SK-N-SH (cell line): Measurements from ENCODE around the gene MYLK4. TPM values are rescaled to one million over a fixed set of nuclear protein-coding genes. Genes with fewer than 3 reads are reported as not detected.
A peak's percentile ranks its signal among the peaks of the same experiment; 100 is the strongest.

ENCODE experiments used
- CTCF ChIA-PET: fragments of 300-600, 350-600 bp; formaldehyde crosslinking; extraction: SDS; loops from one replicate; lab custom pipeline; 2021; lab: Yijun Ruan, JAX
- POLR2A ChIA-PET: fragments of 350-600 bp; sonication (Branson Sonifier 250); formaldehyde crosslinking; extraction: SDS; loops from one replicate; lab custom pipeline; 2020; ENCODE audit warnings: antibody characterized with exemption, inconsistent platforms; lab: Yijun Ruan, JAX
- DNase-seq: peaks from one replicate; pipeline ENCODE4 v3.0.0; 2012
- H2AFZ ChIP-seq: fragments of 200-600 bp; sonication (generic); 2 replicates; pipeline ENCODE4 v1.8.1; 2016; ENCODE audit warnings: antibody characterized with exemption, mild to moderate bottlenecking, low read depth
- H3F3A ChIP-seq: fragments of 200-600 bp; sonication (generic); replicated peaks from 2 replicates; pipeline ENCODE3; 2016; ENCODE audit warnings: antibody characterized with exemption, mild to moderate bottlenecking; ENCODE audit not compliant: insufficient read depth
- H3K27ac ChIP-seq, 2 experiments: fragments of 200-500 bp in 1 of 2; fragments of 200-600 bp in 1 of 2; sonication (Bioruptor generic) in 1 of 2; sonication (generic), shearing (Covaris generic) in 1 of 2; 2 replicates each; pipeline versions ENCODE4 v1.5.1 to v1.6.1; 2014 to 2016; ENCODE audit warnings: low read depth in 2 of 2, inconsistent platforms in 1 of 2, low read length in 1 of 2, mild to moderate bottlenecking in 1 of 2, mixed read lengths in 1 of 2
- H3K27me3 ChIP-seq: fragments of 200-600 bp; sonication (generic), shearing (Covaris generic); 2 replicates; pipeline ENCODE4 v1.6.1; 2016; ENCODE audit warnings: mixed run types; ENCODE audit not compliant: insufficient read depth
- H3K36me3 ChIP-seq, 2 experiments: fragments of 200-500 bp in 1 of 2; fragments of 200-600 bp in 1 of 2; sonication (Bioruptor generic) in 1 of 2; sonication (generic) in 1 of 2; replicated peaks in 1 of 2; 2 replicates each; pipeline versions ENCODE3 to v1.5.1; 2014 to 2016; ENCODE audit warnings: low read length in 1 of 2, mild to moderate bottlenecking in 1 of 2; ENCODE audit not compliant: insufficient read depth in 2 of 2, control insufficient read depth in 1 of 2
- H3K4me1 ChIP-seq, 2 experiments: fragments of 200-500 bp in 1 of 2; fragments of 200-600 bp in 1 of 2; sonication (Bioruptor generic) in 1 of 2; sonication (generic), shearing (Covaris generic) in 1 of 2; 2 replicates each; pipeline versions ENCODE4 v1.5.1 to v1.6.1; 2014 to 2016; ENCODE audit warnings: low read depth in 1 of 2, low read length in 1 of 2, mixed run types in 1 of 2; ENCODE audit not compliant: insufficient read depth in 2 of 2, control insufficient read depth in 1 of 2
- H3K4me2 ChIP-seq: fragments of 200-600 bp; sonication (generic), shearing (Covaris generic); 2 replicates; pipeline ENCODE4 v1.6.1; 2017; ENCODE audit warnings: mixed run types
- H3K4me3 ChIP-seq, 2 experiments: fragments of 200-500 bp in 1 of 2; fragments of 200-600 bp in 1 of 2; sonication (Bioruptor generic) in 1 of 2; sonication (generic), shearing (Covaris generic) in 1 of 2; 2 replicates each; pipeline versions ENCODE4 v1.5.1 to v1.8.1; 2014 to 2016; ENCODE audit warnings: low read depth in 2 of 2, inconsistent platforms in 1 of 2, low read length in 1 of 2, mild to moderate bottlenecking in 1 of 2, mixed read lengths in 1 of 2, moderate library complexity in 1 of 2
- H3K79me2 ChIP-seq: fragments of 200-600 bp; sonication (generic); 2 replicates; pipeline ENCODE4 v1.8.1; 2017; ENCODE audit warnings: mild to moderate bottlenecking; ENCODE audit not compliant: insufficient read depth
- H3K9ac ChIP-seq: fragments of 200-600 bp; sonication (generic); 2 replicates; pipeline ENCODE4 v1.6.1; 2017; ENCODE audit warnings: mixed run types
- H3K9me2 ChIP-seq: fragments of 200-600 bp; sonication (generic); 2 replicates; pipeline ENCODE4 v1.6.1; 2017; ENCODE audit warnings: mixed run types
- H3K9me3 ChIP-seq: fragments of 200-600 bp; sonication (generic); 2 replicates; pipeline ENCODE4 v1.6.1; 2017; ENCODE audit warnings: mixed run types, mild to moderate bottlenecking, moderate library complexity
- H4K20me1 ChIP-seq: fragments of 200-600 bp; sonication (generic); 2 replicates; pipeline ENCODE4 v1.6.1; 2017; ENCODE audit warnings: mild to moderate bottlenecking, mixed run types; ENCODE audit not compliant: insufficient read depth
- ELF1 ChIP-seq: IDR thresholded peaks from 2 replicates; pipeline ENCODE4 v1.4.0; 2012
- EP300 ChIP-seq, 2 experiments: IDR thresholded peaks; 2 replicates each; pipeline versions ENCODE4 v1.4.0 to v1.6.1; 2012; ENCODE audit warnings: borderline replicate concordance in 1 of 2, low read depth in 1 of 2, low read length in 1 of 2
- EZH2phosphoT487 ChIP-seq: fragments of 200-600 bp; sonication (generic); IDR thresholded peaks from 2 replicates; pipeline ENCODE4 v1.6.1; 2017; ENCODE audit warnings: low read depth, mixed run types, mild to moderate bottlenecking, antibody characterized with exemption, moderate library complexity, borderline replicate concordance
- GATA2 ChIP-seq: sonication (generic); formaldehyde crosslinking; IDR thresholded peaks from 2 replicates; pipeline ENCODE4 v1.5.0; 2020; ENCODE audit warnings: mild to moderate bottlenecking, missing genetic modification reagents
- IRF3 ChIP-seq: fragments of 150-350 bp; IDR thresholded peaks from 2 replicates; pipeline ENCODE4 v1.6.1; 2016; ENCODE audit warnings: mild to moderate bottlenecking, low read depth, low read length
- MAX ChIP-seq: IDR thresholded peaks from 2 replicates; pipeline ENCODE4 v1.4.0; 2012; ENCODE audit warnings: low read depth
- NFIC ChIP-seq: IDR thresholded peaks from 2 replicates; pipeline ENCODE4 v1.4.0; 2012; ENCODE audit warnings: borderline replicate concordance
- PBX3 ChIP-seq: IDR thresholded peaks from 2 replicates; pipeline ENCODE4; 2012
- POLR2AphosphoS5 ChIP-seq: IDR thresholded peaks from 2 replicates; pipeline ENCODE4 v1.6.1; 2012; ENCODE audit warnings: low read depth, low read length
- RAD21 ChIP-seq: IDR thresholded peaks from 2 replicates; pipeline ENCODE4 v1.6.1; 2012; ENCODE audit warnings: mild to moderate bottlenecking, low read length
- REST ChIP-seq: IDR thresholded peaks from 2 replicates; pipeline ENCODE4 v1.6.1; 2012; ENCODE audit warnings: mild to moderate bottlenecking, low read depth, low read length, moderate library complexity
- RFX5 ChIP-seq: IDR thresholded peaks from 2 replicates; pipeline ENCODE4 v1.6.1; 2012; ENCODE audit warnings: mild to moderate bottlenecking, improper control_type of control experiment, low read length
- TAF1 ChIP-seq: IDR thresholded peaks from 2 replicates; pipeline ENCODE4 v1.6.1; 2012; ENCODE audit warnings: low read depth, mild to moderate bottlenecking, low read length, moderate library complexity, borderline replicate concordance
- TCF12 ChIP-seq: IDR thresholded peaks from 2 replicates; pipeline ENCODE4 v1.4.0; 2012
- TEAD4 ChIP-seq: IDR thresholded peaks from 2 replicates; pipeline ENCODE4 v1.4.0; 2012; ENCODE audit warnings: mild to moderate bottlenecking, borderline replicate concordance; ENCODE audit not compliant: insufficient read depth
- YY1 ChIP-seq: IDR thresholded peaks from 2 replicates; pipeline ENCODE4 v1.4.0; 2012; ENCODE audit warnings: low read depth, mild to moderate bottlenecking
- ZBTB33 ChIP-seq: IDR thresholded peaks from 2 replicates; pipeline ENCODE4 v1.4.0; 2012; ENCODE audit warnings: low read depth, borderline replicate concordance
- WGBS: methylation state at CpG from one replicate; pipeline ENCODE4 v1.1.6; 2017; ENCODE audit warnings: low lambda C conversion rate; 5-methylcytosine and 5-hydroxymethylcytosine counted together
- polyA plus RNA-seq, 3 experiments: library from polyadenylated mRNA; depleted of rRNA; stranded (reverse); fragments of >200 nt; gene quantifications; 2 replicates each; pipeline ENCODE4 v1.2.3, GENCODE V29; 2012

The MYLK4 gene
- polyA plus RNA-seq, 1 of the 3 experiments (the other 2 are of a cell fraction): 0.16 TPM

GRCh38 chr6:2725999-2726567 is 24.6 kb downstream of the MYLK4 start:
- TF ChIP-seq NFIC: peak; percentile 50; the same call in 1 of the 2 replicates
- peak; percentile 43; the same call in 1 of the 2 replicates for TF ChIP-seq TAF1
- 0 out of 2 replicates have a peak, but pooled peaks have one; percentile 17 for TF ChIP-seq ELF1
- TF ChIP-seq YY1: peak; percentile 70; the same call in 1 of the 2 replicates
- no peak for TF ChIP-seq RFX5
- peak; percentile 37; the same call in 1 of the 2 replicates for TF ChIP-seq PBX3
- no peak for TF ChIP-seq EP300 (IDR thresholded peaks at IDR 0.05; ENCODE audit: borderline replicate concordance in 1 of 2, low read depth in 1 of 2, low read length in 1 of 2)
- peak; percentile 52 for TF ChIP-seq TCF12
- DNase-seq: peak; percentile 25
- Histone ChIP-seq H3K9ac (peak overlapping the region; percentile 24; the same call in 1 of the 2 replicates), H3K4me1 (peaks cover 0 to 4% of the 10 kb centered on the region in 2 experiments; a peak in 1 of 4 replicates), H3K9me2 (no peaks in the 10 kb centered on the region), H3K27me3 (no peaks in the 10 kb centered on the region), H3K36me3 (no peaks in the 10 kb centered on the region), H3K79me2 (no peaks in the 10 kb centered on the region), H3K4me3 (no peak overlapping the region), H3K9me3 (no peaks in the 10 kb centered on the region), H4K20me1 (no peaks in the 10 kb centered on the region), H2AFZ (peak overlapping the region; percentile 96), H3F3A (no peaks in the 10 kb centered on the region), H3K4me2 (peak overlapping the region; percentile 3; the same call in 1 of the 2 replicates), H3K27ac (peak overlapping the region; percentile 8 to 58; a peak in 3 of 4 replicates)
- ChIA-PET POLR2A (no interaction called here), CTCF (interaction anchor here (0.7 to 2.8 kb wide), 4 partner anchors 10 to 24 kb away, joined by 3 to 14 read pairs (median 6); partner anchors contain the start of gene MYLK4)
- WGBS: 15% methylated on average over 8 of the region's 8 CpGs

GRCh38 chr6:2725364-2725988 is 25.2 kb downstream of the MYLK4 start:
- no peaks in the 10 kb centered on the region for H4K20me1 ChIP-seq
- ChIA-PET POLR2A (no interaction called here), CTCF (interaction anchor here (0.7 to 2.8 kb wide), 4 partner anchors 9 to 25 kb away, joined by 3 to 14 read pairs (median 6); partner anchors contain the start of gene MYLK4)
- 77% methylated on average over 8 of the region's 8 CpGs for WGBS
- no peaks in the 10 kb centered on the region for H3K27me3 ChIP-seq
- peak overlapping the region; percentile 3; the same call in 1 of the 2 replicates for H3K4me2 ChIP-seq
- no peaks in the 10 kb centered on the region for H3K9me2 ChIP-seq
- H3K9ac ChIP-seq: peak overlapping the region; percentile 24; the same call in 1 of the 2 replicates
- peak overlapping the region; percentile 96 for H2AFZ ChIP-seq
- no peaks in the 10 kb centered on the region for H3K79me2 ChIP-seq
- H3K4me3 ChIP-seq: no peak overlapping the region
- peaks cover 0 to 4% of the 10 kb centered on the region in 2 experiments; a peak in 1 of 4 replicates for H3K4me1 ChIP-seq
- TF ChIP-seq MAX (no peak), IRF3 (no peak), REST (no peak), EZH2phosphoT487 (no peak), POLR2AphosphoS5 (no peak), NFIC (no peak), TEAD4 (no peak), RAD21 (no peak), ELF1 (no peak), GATA2 (CRISPR knock-in tag) (no peak), ZBTB33 (no peak), YY1 (no peak)
- peak overlapping the region in 1 of 2 experiments; percentile 58; a peak in 2 of 4 replicates for H3K27ac ChIP-seq
- H3F3A ChIP-seq: no peaks in the 10 kb centered on the region
- H3K36me3 ChIP-seq: no peaks in the 10 kb centered on the region
- no peak for DNase-seq
- no peaks in the 10 kb centered on the region for H3K9me3 ChIP-seq
